HG03565 (cell line): ENCODE measurements around the gene DCLK1.
A peak's percentile ranks its signal among the peaks of the same experiment; 100 is the strongest.

Experiments
- ATAC-seq: cut with Tn5 transposase; IDR thresholded peaks from one replicate; pipeline ENCODE4 v1.9.1; 2021; ENCODE audit warnings: mild to moderate bottlenecking, moderate library complexity; ENCODE audit not compliant: unreplicated experiment

The DCLK1 gene

GRCh38 chr13:35765941-35766340, 365.2 kb downstream of the DCLK1 start:
- ATAC-seq, result no peak

- ATAC-seq, result no peak
These were observed 365.8 kb downstream of the DCLK1 start for GRCh38 chr13:35765366-35765765.

- no peak for ATAC-seq
These were observed 366.7 kb downstream of the DCLK1 start for GRCh38 chr13:35764326-35765015.

- ATAC-seq, result no peak
These were observed 367.4 kb downstream of the DCLK1 start for GRCh38 chr13:35763782-35764123.

- ATAC-seq, result no peak
These were observed 368.0 kb downstream of the DCLK1 start for GRCh38 chr13:35763060-35763781.

GRCh38 chr13:35761440-35762252, 369.5 kb downstream of the DCLK1 start:
- no peak for ATAC-seq

- no peak for ATAC-seq
These were observed 370.4 kb downstream of the DCLK1 start for GRCh38 chr13:35760735-35761281.

GRCh38 chr13:35747594-35747993, 383.6 kb downstream of the DCLK1 start:
- no peak for ATAC-seq

- no peak for ATAC-seq
These were observed 386.5 kb downstream of the DCLK1 start for GRCh38 chr13:35744566-35745178.

- no peak for ATAC-seq
These were observed 387.0 kb downstream of the DCLK1 start for GRCh38 chr13:35744144-35744543.

- ATAC-seq, result no peak
These were observed 388.0 kb downstream of the DCLK1 start for GRCh38 chr13:35743165-35743564.

GRCh38 chr13:35741657-35742056, 389.5 kb downstream of the DCLK1 start:
- no peak for ATAC-seq

- no peak for ATAC-seq
These were observed 394.3 kb downstream of the DCLK1 start for GRCh38 chr13:35736876-35737275.

GRCh38 chr13:35733827-35734226, 397.4 kb downstream of the DCLK1 start:
- ATAC-seq, result no peak

- ATAC-seq, result no peak
These were observed 398.6 kb downstream of the DCLK1 start for GRCh38 chr13:35732565-35732964.

- no peak for ATAC-seq
These were observed 399.7 kb downstream of the DCLK1 start for GRCh38 chr13:35731471-35731870.

GRCh38 chr13:35729926-35730627, 401.1 kb downstream of the DCLK1 start:
- ATAC-seq, result peak; percentile 77

GRCh38 chr13:35727881-35728280, 403.3 kb downstream of the DCLK1 start:
- no peak for ATAC-seq

- no peak for ATAC-seq
These were observed 406.7 kb downstream of the DCLK1 start for GRCh38 chr13:35724446-35724845.

GRCh38 chr13:35723821-35724220, 407.4 kb downstream of the DCLK1 start:
- no peak for ATAC-seq
